Midbrain (tissue), 1 donor: ENCODE measurements around the gene MPP2.
"Not testable (repeated sequence)": the region's sequence is repeated elsewhere in the genome, so short reads cannot be mapped to it uniquely, and the experiment has no call there.

Experiments
- DNase-seq: peaks from one replicate; lab custom pipeline; 2025; lab: John Stamatoyannopoulos, UW

Gene MPP2

GRCh38 chr17:43901861-43902589 lies 5.3 kb downstream of the MPP2 start:
- no peak for DNase-seq

GRCh38 chr17:43900858-43901754 lies 6.2 kb downstream of the MPP2 start:
- no peak for DNase-seq

DNA sequence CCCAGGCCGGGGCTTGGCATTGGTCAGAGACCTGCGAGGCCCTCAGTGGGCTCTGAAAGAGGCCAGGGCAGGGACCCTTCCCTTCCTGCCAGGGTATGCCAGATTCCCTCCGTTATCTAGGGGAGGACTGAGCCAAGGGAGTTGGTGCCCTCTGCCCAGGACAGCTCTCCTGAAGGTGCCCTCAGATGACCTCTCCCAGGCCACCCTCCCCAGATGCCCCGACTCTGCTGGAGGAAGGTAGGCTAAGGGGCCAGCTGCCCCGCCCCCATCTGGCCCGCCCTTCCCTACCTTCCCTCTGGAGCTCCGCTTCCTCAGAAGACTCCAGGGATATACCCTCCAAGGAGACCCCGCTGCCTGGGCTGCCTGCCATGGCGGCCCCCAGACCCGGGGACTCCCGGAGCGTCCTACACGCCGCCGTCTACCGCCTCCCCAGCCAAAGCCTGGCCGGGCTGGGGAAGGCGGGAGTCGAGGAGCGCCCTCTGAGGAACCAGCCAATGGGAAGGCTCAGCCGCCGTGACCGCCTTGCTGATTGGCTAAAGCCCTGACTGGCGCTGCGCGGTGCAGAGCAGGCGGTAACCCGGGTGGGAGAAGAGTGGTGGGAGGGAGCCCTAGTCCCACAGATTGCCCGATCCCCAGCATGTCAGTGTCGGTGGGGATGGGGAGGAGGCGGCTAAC lies 7.0 kb downstream of the MPP2 start:
- peak; percentile 89 for DNase-seq

GRCh38 chr17:43898446-43898845 lies 8.9 kb downstream of the MPP2 start:
- DNase-seq = no peak

GRCh38 chr17:43897831-43898230 lies 9.5 kb downstream of the MPP2 start:
- no peak for DNase-seq

- DNase-seq = not testable (repeated sequence)
These were observed 12.8 kb downstream of the MPP2 start for GRCh38 chr17:43894494-43894893.

- no peak for DNase-seq
These were observed 14.7 kb downstream of the MPP2 start for GRCh38 chr17:43892647-43892952.

- no peak for DNase-seq
These were observed 15.3 kb downstream of the MPP2 start for GRCh38 chr17:43891851-43892646.

GRCh38 chr17:43890240-43890639 lies 17.1 kb downstream of the MPP2 start:
- DNase-seq = no peak

GRCh38 chr17:43888548-43888947 lies 18.8 kb downstream of the MPP2 start:
- no peak for DNase-seq

DNA sequence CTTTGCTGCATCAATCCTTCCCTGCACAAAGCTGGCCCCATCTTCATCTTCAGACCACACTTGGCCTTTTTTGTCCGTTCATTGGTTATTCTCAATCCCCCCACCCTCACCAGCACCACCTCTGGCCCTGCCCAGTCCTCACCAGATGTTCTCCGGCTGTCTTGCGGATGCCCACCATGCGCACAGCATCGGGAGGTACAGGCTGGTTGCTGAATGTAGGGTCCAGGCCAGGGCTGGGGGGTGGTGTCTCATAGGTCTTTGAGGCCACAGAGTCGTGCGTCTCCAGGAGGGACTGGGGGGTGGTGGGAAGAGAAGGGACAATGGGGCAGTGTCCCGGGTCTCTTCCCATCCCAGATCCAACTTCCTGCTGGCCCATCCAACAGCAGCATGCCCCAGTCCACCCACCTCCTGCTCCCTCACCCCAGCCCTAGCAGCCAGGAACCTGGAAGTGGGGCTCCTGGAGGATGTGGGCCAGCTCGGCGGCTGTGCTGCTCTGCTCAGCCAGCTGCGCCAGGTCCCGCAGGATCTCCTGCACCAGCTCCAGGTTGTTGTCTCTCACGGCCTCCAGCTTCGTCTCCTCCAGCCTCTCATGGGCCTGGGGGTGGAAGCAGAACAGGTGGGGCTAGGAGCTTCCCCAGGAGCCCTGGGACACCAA lies 24.4 kb downstream of the MPP2 start:
- no peak for DNase-seq

- DNase-seq = no peak
These were observed 25.4 kb downstream of the MPP2 start for GRCh38 chr17:43881758-43882505.

DNA sequence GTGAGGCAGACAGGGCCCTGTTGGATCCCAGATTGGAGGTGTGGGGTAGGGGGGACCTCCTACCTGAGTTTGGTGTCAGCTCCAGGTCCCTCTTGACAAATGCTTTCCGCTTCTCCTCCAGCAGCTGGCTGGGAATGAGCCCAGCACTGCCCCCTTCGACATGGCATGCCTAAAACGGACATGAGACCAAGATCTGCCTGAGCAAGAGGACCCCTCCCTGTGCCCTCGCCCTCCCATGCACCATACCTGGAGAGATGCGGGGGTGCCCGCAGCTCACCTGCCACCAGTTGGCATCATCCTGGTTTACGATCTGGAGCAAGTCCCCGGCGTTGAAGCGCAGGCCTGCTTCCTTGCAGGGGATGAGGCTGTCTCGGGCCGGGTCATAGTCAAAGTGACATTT lies 26.2 kb downstream of the MPP2 start:
- no peak for DNase-seq

DNA sequence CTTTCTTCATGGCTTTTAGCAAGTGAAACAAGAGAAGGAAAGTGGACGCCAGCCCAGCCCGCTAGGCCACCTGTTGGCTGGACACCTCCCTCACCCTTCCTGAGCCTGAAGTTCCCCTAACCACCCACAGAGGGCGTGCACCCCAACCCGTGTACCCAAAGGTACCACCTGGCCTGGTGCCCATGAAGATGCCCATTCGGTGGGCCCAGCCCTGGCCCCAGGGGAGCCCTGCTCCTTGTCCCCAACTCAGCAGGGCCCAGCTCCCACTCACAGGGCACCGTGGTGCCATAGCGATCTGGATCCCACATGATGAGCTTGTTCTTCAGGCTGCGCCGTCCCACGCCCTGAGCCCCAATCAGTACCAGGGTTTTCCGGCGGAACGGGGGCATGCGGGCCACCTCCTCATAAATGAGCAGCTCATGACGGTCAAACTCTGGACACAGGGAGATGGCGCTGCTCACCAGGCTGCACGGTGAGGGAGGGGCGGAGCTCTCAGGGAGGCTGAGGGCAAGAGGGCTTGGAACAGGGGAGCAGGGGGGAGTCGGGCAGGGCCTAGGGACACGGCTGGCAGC lies 26.8 kb downstream of the MPP2 start:
- DNase-seq = no peak

- no peak for DNase-seq
These were observed 27.5 kb downstream of the MPP2 start for GRCh38 chr17:43879723-43880419.

DNA sequence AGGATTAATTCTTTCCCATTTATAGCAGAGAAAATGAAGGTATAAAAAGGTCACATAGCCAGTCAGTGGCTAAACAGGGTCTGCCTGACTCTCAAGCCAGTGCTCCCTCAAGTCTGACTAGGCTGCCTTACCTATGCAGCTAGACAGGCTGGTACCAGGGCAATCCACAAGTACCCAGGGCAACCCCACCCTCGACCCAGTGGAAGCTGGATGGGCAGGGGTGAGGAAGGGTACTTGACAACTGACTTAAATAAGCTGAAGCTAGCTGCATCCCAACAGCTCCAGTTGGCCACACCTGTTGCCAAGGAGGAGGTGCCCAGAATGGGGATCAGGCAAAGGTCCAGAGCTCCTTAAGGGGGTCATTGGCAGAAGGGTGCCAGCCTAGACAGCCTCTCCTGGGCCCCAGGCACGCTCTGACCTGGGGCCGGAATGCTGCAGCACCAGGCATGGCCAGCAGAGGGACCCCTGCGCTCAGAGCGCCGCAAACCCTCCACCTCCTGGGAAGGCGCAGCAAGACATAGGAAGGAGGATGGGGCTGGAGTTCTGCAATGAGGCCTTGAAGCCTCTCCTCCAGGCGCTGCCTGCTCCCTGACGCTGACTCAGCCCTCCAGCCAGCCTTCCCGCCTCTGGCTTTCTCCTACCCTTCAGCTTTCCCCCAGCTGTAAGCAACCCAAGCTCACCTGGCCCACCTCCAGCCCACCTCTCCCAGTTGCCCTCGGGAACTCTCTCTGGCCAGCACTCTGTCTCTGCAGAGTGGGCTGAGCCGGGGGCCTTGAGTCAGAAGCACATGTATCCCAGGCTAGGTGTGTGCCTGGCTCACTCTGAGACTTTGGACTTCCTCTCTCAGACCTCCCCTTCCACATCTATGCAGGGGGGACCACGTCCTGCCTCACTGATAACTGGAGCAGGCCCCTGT lies 28.8 kb downstream of the MPP2 start:
- DNase-seq = peak; percentile 73

DNA sequence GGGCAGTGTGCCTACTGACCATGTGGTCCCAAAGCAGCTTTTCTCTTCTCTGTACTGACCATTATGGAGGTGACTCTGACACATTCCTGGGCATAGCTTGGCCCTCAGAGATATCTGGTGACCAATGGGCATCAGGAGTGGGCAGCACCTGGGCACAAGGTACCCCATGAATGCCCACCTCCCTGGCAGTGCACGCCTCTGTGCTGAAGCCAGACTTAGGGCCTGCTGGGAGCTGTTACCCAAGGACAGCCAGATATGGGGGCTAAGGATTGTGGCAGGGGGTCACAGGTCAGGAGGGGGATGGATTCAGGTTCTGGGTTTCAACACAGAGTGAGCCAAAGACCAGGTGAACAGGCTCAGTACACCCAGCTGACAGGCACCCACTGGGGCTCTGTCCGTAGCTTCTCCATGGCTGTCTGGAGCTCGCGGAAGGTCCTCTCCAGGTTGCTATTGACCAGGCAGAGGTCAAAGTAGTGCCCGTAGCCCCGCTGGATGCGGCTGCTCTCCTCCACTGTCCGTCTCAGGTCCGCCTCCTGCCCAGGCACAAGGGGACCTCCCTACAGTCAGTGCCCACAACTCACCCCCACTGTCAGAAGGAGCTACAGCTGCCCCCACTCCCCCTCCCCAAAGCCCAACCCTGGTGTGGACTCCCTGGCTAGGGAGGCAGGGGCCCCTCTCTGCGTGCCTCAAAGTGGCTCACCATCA lies 29.7 kb downstream of the MPP2 start:
- DNase-seq = no peak

- DNase-seq = no peak
These were observed 30.3 kb downstream of the MPP2 start for GRCh38 chr17:43877031-43877430.
